Raji (cell line): Measurements from ENCODE around the gene FERMT2.

ENCODE experiments used
- POLR2A ChIP-seq: IDR thresholded peaks from 2 replicates; pipeline ENCODE4 v1.6.1; 2011; ENCODE audit warnings: low read depth, low read length, control low read depth; ENCODE audit not compliant: insufficient read depth

FERMT2 gene

DNA sequence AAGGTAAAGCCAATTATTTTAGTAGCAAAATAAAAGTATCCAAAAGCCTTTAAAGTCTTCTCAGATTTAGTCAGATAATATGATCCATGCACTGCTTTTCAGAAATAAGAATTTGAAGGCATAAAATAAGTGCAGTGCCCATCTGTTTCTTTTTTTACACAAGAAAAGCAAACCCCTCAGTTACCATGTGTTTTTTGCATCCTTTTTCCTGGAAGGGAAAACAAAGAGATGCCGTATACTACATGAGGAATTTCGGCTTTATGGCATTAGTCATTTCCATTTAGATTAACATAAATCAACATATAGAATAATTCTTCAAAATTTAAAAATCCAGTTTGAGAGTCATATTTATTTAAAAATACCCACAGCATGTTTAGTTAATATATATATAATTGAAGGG lies 89.4 kb downstream of the FERMT2 start:
- TF ChIP-seq POLR2A = no peak

GRCh38 chr14:52860910-52861309 lies 89.9 kb downstream of the FERMT2 start:
- TF ChIP-seq POLR2A = no peak

DNA sequence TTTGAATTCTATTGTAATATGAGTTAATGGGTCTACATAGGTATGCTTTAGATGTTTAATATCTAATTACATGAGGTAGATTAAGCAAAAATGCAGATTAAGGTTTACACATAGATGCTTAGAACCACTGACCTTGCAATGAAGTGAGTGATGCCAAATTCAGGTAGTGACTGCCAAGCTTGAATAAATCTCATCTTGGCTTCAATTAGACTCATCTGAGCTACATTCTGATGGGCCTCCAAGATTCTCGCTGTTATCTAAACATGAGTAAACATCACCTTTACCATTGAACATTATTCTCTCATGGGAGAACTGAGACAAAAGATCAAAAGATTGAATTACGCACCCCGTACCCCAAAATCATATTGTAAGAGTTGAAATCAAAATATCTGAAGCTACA lies 90.6 kb downstream of the FERMT2 start:
- TF ChIP-seq POLR2A = no peak

DNA sequence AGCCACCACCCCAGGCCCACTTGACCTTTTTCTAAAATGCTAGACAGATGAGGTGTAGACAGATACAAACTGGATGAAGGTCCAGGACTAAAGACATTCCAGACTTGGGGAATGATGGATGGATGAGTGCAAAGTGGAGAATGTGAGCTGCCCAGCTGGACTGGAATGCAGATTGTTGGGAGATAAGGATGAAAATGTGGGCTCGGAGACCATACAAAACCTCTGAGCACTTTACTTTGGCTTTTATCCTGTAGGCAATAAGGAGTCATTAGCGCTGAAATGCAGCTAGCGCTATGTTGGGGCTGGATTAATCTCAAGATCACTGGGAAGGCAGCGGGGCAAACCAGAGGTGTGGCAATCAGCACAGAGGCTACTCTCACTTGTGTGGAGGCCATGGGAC lies 94.7 kb downstream of the FERMT2 start:
- no peak for TF ChIP-seq POLR2A

GRCh38 chr14:52853522-52853854 lies 97.4 kb downstream of the FERMT2 start:
- TF ChIP-seq POLR2A = no peak

DNA sequence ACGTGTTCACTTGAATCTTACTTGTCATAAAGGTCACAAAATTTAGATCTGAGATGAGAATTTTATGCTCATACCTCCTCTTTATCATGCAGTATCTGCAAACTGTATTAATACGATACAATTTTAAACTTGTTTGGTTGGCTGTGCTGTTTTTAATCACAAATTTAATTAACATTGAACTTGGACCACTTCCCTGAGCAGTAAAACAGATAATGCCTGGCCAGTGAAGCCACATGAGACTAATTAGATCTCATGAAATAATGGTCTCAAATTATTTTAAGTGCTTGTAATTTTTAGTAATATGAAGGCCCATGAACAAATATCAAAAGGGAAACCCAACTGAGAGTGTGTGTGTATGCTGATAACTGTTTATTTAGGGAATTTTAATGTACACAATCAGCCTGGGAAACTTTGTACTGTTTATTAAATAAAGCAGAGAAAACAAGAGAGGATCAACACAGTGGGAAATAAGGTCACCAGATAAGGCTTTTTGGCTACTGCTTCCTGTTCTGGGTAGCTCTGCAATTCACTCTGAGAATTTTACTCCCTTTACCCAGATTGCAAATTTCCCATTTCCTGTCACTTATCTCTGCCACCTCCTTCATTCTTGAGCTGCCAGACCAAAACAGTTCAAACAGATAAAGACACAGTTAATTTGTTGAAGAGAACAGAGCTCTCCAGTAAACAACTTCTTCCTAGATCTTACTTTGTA lies 97.9 kb downstream of the FERMT2 start:
- TF ChIP-seq POLR2A = no peak

DNA sequence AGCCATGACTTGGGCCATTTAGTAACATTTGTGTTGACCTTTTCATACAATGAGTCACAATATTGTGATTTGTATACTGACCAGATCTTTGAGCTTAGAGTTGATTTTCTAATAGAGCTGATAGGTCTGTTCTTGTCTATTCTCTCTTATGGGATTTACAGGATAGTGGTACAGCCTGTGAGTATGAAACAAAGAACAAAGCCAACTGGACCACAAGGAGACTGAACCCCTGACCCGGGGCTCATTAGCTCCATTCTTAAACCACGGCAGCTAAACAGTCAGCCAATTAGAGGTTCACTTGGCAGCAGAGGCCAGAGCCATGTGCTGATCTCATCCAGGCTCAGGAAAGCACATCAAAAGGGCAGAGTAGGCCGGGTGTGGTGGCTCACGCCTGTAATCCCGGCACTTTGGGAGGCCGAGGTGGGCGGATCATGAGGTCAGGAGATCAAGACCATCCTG lies 100.4 kb downstream of the FERMT2 start:
- TF ChIP-seq POLR2A = no peak

- no peak for TF ChIP-seq POLR2A
Measured at GRCh38 chr14:52848626-52849025, 102.2 kb downstream of the FERMT2 start.

DNA sequence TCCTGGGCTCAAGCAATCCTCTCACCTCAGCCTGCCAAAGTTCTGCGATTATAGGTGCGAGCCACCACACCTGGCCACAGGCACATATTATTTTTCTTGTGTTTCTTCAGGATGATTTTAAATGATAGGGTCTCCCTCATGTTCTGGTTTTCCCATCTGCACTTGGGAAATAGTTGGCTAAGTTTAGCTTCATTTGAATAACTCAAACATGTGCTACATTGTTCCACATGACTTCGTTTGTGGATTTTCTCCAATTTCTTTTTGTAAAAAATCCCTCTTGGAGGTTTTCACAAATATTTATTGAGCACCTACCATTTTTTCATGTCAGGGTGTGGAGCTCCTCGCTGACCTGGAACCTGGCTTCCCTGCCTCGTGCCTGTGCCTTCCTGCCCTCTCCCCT lies 104.3 kb downstream of the FERMT2 start:
- TF ChIP-seq POLR2A = no peak

DNA sequence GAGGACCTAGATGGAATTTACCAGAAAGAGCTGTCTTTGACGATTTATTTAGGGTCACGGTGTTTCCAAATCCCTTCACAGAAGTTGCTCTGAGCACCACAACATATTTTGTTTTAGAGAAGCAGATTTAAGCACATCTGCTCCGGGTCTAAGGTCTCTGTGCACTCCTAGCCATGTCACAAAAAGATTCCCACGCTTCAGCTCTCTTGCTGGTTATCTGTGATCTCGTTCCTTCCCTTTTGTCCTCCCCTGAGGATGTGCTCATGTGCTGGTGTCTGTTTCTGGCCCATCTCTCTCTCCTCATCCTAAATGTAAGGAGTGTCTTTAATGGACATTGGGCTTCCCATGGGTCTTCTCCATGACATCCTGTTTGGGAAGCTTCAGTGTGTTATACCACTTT lies 105.8 kb downstream of the FERMT2 start:
- TF ChIP-seq POLR2A = no peak

DNA sequence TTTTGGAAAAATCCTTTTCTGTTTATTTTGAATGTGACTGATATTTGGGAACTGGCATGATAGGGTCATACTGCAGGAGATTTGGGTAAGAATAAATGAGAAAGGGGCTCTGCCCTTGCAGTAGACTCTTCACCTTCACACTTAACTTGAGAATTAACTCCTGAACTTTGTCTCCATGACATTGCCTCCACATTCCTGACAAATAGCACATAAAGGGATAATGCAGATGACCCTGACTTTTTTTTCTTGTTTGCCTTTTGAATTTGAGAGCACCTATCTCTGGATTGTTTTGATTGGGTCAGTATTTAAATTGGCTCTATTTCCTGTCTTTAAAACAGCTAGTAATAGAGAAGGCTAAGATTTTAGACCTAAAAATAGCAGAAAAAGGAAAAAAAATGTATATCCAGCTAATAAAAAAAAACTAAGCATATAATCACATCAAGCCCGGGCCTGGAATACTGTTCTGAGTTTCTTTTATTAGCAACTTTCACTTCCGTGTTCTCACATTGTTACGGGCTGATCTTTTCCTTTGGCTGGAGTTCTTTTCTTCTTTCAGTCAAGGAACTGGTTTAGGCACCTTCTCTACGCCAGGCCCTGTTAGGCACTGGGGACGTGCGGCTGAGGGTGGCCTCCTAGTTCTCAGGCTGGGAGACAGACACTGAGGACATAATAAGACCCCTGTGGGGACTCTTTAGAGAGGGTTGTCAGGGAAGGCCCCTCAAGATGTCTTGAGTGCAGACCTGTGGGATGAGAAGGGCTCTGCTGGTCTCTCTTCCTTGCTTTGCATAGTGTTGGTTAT lies 106.4 kb downstream of the FERMT2 start:
- no peak for TF ChIP-seq POLR2A

DNA sequence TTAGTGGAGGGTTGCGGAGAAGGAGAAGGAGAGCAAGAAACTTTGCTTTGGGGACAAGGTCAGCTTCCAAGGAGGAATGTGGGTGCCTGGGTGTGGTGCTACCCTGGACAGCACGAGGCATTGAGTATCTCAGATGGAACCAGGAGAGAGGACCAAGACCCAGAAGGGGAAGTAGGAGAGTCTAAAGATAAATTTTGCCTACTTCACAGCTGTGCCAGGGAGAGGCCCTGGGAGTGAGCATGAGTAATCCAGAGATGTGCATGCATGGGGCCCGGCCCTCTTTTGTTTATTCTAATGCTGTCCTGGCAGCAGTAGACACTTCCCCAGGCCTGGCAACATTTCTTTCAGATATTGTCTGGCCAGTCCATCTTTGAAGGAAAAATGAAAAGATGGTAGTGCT lies 110.0 kb downstream of the FERMT2 start:
- TF ChIP-seq POLR2A = no peak

DNA sequence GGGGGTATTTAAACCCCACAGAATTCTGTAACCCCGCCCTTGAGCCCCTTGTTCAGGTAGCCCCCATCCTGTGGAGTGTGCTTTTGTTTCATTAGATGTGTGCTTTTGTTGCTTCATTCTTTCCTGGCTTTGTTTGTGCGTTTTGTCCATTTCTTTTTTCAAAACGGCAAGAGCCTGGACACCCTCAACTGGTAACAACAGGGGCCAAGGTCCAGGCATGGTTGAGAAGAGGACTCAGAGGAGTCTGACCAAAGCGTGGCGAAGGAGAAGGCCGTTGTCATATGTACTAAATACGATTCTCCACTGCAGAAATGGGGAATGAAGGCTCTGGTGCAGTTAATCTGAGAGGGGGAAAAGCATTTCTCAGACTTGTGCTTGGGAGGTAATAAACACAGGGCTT lies 113.4 kb downstream of the FERMT2 start:
- no peak for TF ChIP-seq POLR2A

DNA sequence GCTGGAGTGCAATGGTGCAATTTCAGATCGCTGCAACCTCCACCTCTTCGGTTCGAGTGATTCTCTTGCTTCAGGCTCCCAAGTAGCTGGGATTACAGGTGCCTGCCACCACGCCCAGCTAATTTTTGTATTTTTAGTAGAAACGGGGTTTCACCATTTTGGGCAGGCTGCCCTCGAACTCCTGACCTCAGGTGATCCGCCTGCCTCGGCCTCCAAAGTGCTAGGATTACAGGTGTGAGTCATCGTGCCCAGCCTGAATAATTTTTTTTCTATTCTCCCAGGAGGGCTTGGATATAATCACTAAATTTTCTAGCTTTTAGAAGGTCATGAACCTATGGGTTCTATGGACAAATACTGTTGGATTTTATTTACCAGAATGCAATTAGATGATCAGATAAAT lies 114.8 kb downstream of the FERMT2 start:
- no peak for TF ChIP-seq POLR2A

DNA sequence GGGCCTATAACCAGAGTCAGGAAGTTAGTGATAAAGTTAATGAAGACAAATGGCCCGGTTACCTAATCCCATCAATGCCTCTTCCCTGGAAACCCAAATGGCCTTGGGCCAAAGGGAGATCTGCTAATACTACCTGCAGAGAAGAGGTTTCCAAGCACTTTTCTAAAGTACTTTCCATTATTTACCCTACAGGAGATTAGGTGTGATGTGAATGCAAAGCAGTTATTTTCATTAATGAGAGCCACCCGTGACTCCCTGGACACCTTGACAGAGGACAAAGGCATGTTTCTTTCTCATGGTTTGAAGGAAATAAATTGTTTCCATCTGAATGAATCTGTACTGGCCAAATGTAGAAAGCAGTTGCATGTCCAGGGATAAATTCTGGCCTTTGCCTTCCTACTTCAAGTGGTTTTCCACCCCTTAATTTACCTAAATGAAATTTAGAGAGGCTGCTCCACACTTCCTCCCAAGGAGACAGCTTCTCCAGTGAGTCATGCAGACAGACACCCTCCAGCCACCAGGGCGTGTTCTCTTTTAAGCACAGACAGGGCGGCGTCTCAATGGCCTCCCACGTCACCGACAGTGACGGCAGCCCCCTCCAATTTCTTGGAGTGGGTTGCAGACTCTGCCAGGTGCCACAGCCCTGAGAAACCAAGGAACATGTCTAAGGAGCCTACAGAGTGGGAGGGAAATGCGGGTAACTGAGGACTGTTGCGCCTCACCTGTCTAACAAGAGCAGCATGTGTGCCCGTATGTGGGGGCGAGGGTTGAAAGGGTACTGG lies 115.5 kb downstream of the FERMT2 start:
- TF ChIP-seq POLR2A = no peak

DNA sequence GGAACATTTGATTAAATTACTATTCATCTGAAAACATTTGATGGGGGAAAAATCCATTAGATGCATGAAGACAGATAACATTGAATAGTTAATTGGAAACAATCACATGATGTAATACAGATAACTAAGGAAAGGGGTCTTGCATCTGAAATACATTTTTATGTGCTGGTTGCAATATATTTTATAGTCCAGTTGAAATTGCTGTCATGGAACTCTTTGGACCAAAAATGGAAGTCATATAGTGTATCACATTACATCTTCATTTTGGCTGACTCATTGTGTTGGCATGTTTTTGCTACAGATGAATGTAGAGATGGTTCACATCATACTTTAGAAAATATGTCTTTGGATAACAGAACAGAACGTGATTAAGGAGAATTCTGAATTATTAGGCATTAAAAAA lies 116.4 kb downstream of the FERMT2 start:
- no peak for TF ChIP-seq POLR2A

- no peak for TF ChIP-seq POLR2A
Measured at GRCh38 chr14:52833891-52834290, 117.0 kb downstream of the FERMT2 start.
